Gastroesophageal sphincter (tissue), 4 donors: ENCODE measurements around the gene BTC. TPM values are rescaled to one million over a fixed set of nuclear protein-coding genes. Genes with fewer than 3 reads are reported as not detected.
A peak's percentile ranks its signal among the peaks of the same experiment; 100 is the strongest.

ENCODE experiments used
- ATAC-seq: fragments of 150-250 bp; one replicate; pipeline ENCODE4 v1.9.1; 2016; ENCODE audit warnings: mild to moderate bottlenecking, moderate library complexity
- H3K27ac ChIP-seq, 4 donors: fragments of 200-600 bp; sonication (generic) in 3 of 4; 1 replicate in 3 of 4; 2 replicates in 1 of 4; pipeline ENCODE4 v1.5.1; 2016 to 2019
- H3K27me3 ChIP-seq: fragments of 200-600 bp; sonication (generic); one replicate; pipeline ENCODE4 v1.5.1; 2019
- H3K36me3 ChIP-seq, 2 donors: fragments of 200-600 bp; sonication (generic); one replicate each; pipeline ENCODE4 v1.5.1; 2019; ENCODE audit warnings: control low read depth in 1 of 2
- H3K4me1 ChIP-seq, 3 donors: fragments of 200-600 bp; sonication (generic); 1 replicate in 2 of 3; 2 replicates in 1 of 3; pipeline ENCODE4 v1.5.1; 2016 to 2019; ENCODE audit warnings: control low read depth in 2 of 3
- H3K4me3 ChIP-seq, 2 donors: fragments of 200-600 bp; sonication (generic); one replicate each; pipeline ENCODE4 v1.5.1; 2019; ENCODE audit warnings: mild to moderate bottlenecking in 1 of 2, moderate library complexity in 1 of 2
- H3K9me3 ChIP-seq, 3 donors: fragments of 200-600 bp; sonication (generic); one replicate each; pipeline ENCODE4 v1.5.1; 2017 to 2019; ENCODE audit warnings: control low read depth in 2 of 3
- CTCF ChIP-seq, 4 experiments: fragments of 200-600 bp in 2 of 4; fragments of 450-650 bp in 2 of 4; sonication (generic) in 1 of 4; IDR thresholded peaks; one replicate each; pipeline ENCODE4 v1.5.1; 2017 to 2019; ENCODE audit warnings: antibody characterized with exemption in 4 of 4, mild to moderate bottlenecking in 2 of 4, moderate library complexity in 2 of 4
- EP300 ChIP-seq: sonication (generic); formaldehyde crosslinking; IDR thresholded peaks from one replicate; pipeline ENCODE4 v1.6.1; 2017; ENCODE audit warnings: antibody characterized with exemption, mild to moderate bottlenecking
- POLR2A ChIP-seq, 2 donors: fragments of 450-650 bp; IDR thresholded peaks; one replicate each; pipeline ENCODE4 v1.6.1; 2017; ENCODE audit warnings: antibody characterized with exemption in 2 of 2, mild to moderate bottlenecking in 2 of 2, moderate library complexity in 1 of 2
- POLR2AphosphoS5 ChIP-seq: sonication (generic); formaldehyde crosslinking; IDR thresholded peaks from one replicate; pipeline ENCODE4 v1.6.1; 2017; ENCODE audit warnings: antibody characterized with exemption
- WGBS, 2 donors: methylation state at CpG; one replicate each; pipeline ENCODE4 v1.1.5; 2018; ENCODE audit warnings: low coverage in 1 of 2; 5-methylcytosine and 5-hydroxymethylcytosine counted together
- total RNA-seq, 4 donors: library from RNA; depleted of rRNA; stranded (reverse); fragments of >200 nt; gene quantifications; one replicate each; pipeline ENCODE4 v1.1.0, GENCODE V29; 2016

BTC gene
- total RNA-seq, 4 donors from 2014 or later, result 40.1 to 77.3 (median 62.5) TPM

DNA sequence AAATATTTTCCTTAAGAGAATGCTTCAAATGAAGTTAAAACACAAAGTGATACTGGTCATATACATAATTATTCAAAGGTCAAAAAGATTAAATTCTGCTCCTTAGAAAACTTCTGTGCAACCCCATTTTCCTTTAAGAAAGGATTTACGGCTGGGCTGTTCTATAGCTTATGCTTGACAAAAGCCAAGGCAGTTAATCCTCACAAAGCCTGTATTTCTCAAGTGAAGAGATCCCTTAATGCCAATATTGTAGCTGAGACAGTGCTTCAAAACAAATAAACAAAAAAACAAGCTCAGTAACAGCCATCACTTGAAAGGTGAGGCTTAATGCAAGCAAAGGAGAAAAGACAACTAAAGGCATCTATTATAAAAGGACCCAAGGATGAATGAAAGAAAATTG, 42.5 kb downstream of the BTC start:
- Histone ChIP-seq H3K4me1 (peaks cover 3 to 23% (median 3%) of the 10 kb centered on the region in 3 donors), H3K36me3 (peaks cover 0 to 6% of the 10 kb centered on the region in 2 donors), H3K9me3 (no peaks in the 10 kb centered on the region), H3K27ac (no peak overlapping the region), H3K4me3 (no peak overlapping the region), H3K27me3 (no peaks in the 10 kb centered on the region)
- TF ChIP-seq CTCF (IDR thresholded peaks at IDR 0.05), result no peak
- TF ChIP-seq POLR2A (IDR thresholded peaks at IDR 0.05), result no peak
- TF ChIP-seq POLR2AphosphoS5, result no peak
- no peak for TF ChIP-seq EP300
- no peak for ATAC-seq
- WGBS, 2 donors, result 80 to 93% methylated on average over 1 of the region's 1 CpG

DNA sequence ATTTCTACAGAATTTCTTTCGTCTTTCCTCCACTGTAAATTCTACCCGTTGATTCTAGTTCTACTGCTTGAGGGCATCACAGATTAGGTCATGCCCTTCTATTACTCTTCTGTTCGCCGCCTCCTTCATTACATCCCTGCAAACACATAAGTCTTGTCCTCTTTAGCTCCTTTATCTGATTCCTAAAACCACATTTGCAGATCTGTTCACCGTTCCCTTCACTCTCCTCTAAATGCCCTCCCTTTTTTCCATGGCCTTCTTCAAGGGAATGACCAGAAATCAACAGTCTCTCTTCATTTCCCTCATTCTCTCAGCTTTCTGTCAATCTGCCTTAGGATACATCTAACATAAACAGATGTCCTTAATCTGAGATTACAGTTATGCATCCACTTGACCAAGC, 43.1 kb downstream of the BTC start:
- TF ChIP-seq POLR2A (IDR thresholded peaks at IDR 0.05) (no peak), EP300 (no peak), POLR2AphosphoS5 (no peak), CTCF (IDR thresholded peaks at IDR 0.05) (no peak)
- 58 to 78% methylated on average over 5 of the region's 5 CpGs for WGBS, 2 donors
- peak overlapping the region in 1 of 4 donors; percentile 14 for H3K27ac ChIP-seq
- H3K4me3 ChIP-seq, result no peak overlapping the region
- H3K4me1 ChIP-seq, result peaks cover 3 to 17% (median 3%) of the 10 kb centered on the region in 3 donors
- H3K36me3 ChIP-seq, result peaks cover 0 to 10% of the 10 kb centered on the region in 2 donors
- no peak for ATAC-seq
- H3K27me3 ChIP-seq, result no peaks in the 10 kb centered on the region
- H3K9me3 ChIP-seq, result no peaks in the 10 kb centered on the region

DNA sequence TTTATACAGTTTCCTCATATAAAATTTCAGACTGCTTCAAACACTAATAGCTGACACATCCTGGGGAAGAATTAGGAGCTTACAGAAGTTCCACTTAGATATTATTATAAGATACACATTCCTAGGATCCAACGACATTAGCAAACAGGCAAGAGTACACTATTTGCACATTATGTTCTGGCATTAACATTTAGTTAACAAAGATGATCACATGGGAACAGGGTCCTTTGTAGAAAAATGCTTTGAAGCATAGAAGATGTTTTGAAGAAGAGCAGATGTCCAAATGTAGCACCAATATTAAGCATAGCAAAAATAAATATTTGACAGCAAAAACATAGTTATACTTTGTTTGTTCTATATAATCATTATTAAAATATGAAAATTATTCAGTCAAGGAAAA, 52.1 kb downstream of the BTC start:
- Histone ChIP-seq H3K27ac (peak overlapping the region; percentile 39 to 66 (median 56)), H3K4me1 (peaks cover 0 to 30% (median 6%) of the 10 kb centered on the region in 3 donors), H3K4me3 (no peak overlapping the region), H3K27me3 (no peaks in the 10 kb centered on the region), H3K9me3 (no peaks in the 10 kb centered on the region), H3K36me3 (peaks cover 0 to 8% of the 10 kb centered on the region in 2 donors)
- 13 to 25% methylated on average over 1 of the region's 1 CpG for WGBS, 2 donors
- TF ChIP-seq EP300 (no peak), POLR2AphosphoS5 (peak; percentile 67)
- no peak for ATAC-seq

DNA sequence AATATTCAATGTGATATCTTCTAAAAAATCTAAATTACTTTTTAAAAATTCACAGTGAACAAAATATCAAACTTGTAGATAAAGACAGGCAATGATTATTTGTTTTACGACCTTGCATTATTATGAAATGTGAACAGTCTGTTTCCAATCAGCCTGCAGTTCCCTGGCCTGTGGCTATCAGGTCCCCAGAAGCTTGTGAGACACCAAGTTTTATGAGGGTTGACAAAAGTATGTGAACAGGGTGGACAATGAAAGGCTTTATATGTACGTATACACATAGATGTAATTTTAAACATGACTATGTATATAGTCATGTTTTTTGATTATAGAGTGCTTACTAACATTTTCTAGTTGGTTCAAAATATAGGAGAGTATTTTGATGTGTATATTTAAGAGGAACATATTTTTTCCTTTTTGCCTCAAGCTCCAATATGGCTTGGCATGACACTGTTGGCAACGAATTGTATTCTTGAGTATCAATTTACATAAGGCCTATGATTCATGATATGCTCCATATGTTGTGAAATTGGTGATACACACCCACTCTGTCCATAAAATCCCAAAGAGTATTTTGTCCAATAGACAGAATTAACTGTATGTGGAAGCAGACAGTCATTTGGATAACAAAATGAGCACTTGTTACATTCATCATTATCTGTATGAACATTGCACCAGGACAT, 55.7 kb downstream of the BTC start:
- no peak for TF ChIP-seq POLR2AphosphoS5
- TF ChIP-seq CTCF (IDR thresholded peaks at IDR 0.05), result no peak
- no peak for TF ChIP-seq EP300
- no peak for TF ChIP-seq POLR2A (IDR thresholded peaks at IDR 0.05)
- Histone ChIP-seq H3K36me3 (no peaks in the 10 kb centered on the region), H3K4me1 (peaks cover 0 to 30% (median 6%) of the 10 kb centered on the region in 3 donors), H3K9me3 (no peaks in the 10 kb centered on the region), H3K27ac (no peak overlapping the region), H3K4me3 (no peak overlapping the region), H3K27me3 (no peaks in the 10 kb centered on the region)
- WGBS, 2 donors, result 65 to 83% methylated on average over 3 of the region's 3 CpGs
- ATAC-seq, result no peak

GRCh38 chr4:74734995-74735394, 59.3 kb downstream of the BTC start:
- TF ChIP-seq POLR2AphosphoS5 (no peak), CTCF (IDR thresholded peaks at IDR 0.05) (no peak), EP300 (no peak), POLR2A (IDR thresholded peaks at IDR 0.05) (no peak)
- H3K27ac ChIP-seq, result no peak overlapping the region
- H3K27me3 ChIP-seq, result no peaks in the 10 kb centered on the region
- H3K9me3 ChIP-seq, result no peaks in the 10 kb centered on the region
- peaks cover 0 to 4% (median 0%) of the 10 kb centered on the region in 3 donors for H3K4me1 ChIP-seq
- ATAC-seq, result no peak
- H3K36me3 ChIP-seq, result no peaks in the 10 kb centered on the region
- WGBS, 2 donors, result 83 to 100% methylated on average over 1 of the region's 2 CpGs
- no peak overlapping the region for H3K4me3 ChIP-seq
